Measurements from ENCODE around the gene MIGA2. TPM values are rescaled to one million over a fixed set of nuclear protein-coding genes. Genes with fewer than 3 reads are reported as not detected.

The MIGA2 gene
- total RNA-seq, 1 experiment from 2014 or later = 34.8 TPM

DNA sequence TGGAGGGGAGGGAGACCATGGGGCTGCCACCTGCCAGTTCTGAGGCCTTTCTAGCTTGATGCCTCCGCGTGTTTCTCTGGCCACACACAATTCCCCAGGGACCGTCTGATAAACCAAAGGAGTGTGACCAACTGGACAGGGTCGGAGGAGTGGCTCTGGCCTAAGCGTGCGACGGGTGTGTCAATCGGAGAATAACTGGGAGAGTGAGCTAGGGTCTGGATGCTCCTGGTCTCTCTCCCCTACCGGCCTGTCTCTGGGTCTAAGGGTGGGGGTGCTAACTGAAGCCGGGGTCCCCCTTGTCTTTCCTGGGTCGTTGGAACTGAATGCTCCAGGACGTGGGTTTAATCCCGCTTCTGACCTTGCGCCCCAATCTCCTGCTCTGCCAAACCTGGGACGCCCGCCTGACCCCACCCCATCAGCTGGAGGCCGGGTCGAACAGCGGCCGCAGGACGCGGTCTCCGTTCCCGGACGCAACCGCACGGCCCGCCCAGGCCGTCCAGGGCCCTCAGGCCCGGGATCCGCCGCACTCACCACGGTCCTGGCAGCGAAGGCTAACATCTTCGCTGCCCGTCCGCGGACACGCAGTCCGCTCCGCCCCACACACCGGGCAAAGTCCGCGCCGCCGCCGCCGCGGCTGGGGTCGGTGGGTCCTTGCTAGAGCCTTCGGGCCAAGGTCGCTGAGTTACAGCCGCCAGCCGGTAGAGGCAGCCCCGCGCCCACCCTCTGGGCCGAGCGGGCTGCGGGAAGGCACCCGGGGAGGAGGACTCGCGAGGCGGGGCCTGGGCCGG, 73.7 kb downstream of the MIGA2 start:
- peak overlapping the region; percentile 90 for H3K27ac Mint-ChIP-seq (ENCODE audit: unreplicated experiment)
- peaks cover 23% of the 10 kb centered on the region for H3K4me1 ChIP-seq
- ChIA-PET POLR2A (no interaction called here), CTCF (interaction anchor here (1.3 to 1.6 kb wide), 2 partner anchors 22 to 82 kb away, joined by 3 read pairs; partner anchors contain the start of gene SH3GLB2)
- TF ChIP-seq, protein P1, sequence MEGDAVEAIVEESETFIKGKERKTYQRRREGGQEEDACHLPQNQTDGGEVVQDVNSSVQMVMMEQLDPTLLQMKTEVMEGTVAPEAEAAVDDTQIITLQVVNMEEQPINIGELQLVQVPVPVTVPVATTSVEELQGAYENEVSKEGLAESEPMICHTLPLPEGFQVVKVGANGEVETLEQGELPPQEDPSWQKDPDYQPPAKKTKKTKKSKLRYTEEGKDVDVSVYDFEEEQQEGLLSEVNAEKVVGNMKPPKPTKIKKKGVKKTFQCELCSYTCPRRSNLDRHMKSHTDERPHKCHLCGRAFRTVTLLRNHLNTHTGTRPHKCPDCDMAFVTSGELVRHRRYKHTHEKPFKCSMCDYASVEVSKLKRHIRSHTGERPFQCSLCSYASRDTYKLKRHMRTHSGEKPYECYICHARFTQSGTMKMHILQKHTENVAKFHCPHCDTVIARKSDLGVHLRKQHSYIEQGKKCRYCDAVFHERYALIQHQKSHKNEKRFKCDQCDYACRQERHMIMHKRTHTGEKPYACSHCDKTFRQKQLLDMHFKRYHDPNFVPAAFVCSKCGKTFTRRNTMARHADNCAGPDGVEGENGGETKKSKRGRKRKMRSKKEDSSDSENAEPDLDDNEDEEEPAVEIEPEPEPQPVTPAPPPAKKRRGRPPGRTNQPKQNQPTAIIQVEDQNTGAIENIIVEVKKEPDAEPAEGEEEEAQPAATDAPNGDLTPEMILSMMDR (IDR thresholded peaks at IDR 0.05; ENCODE audit: insufficient read depth in 1 of 2, low read depth in 1 of 2, low read length in 1 of 2, severe bottlenecking in 1 of 2, unreplicated experiment in 1 of 2) = no peak
- peak overlapping the region; percentile 82 for H3K4me3 ChIP-seq (ENCODE audit: low read depth, low read length)
- TSS peak; percentile 37 for BruUV-seq (replicated peaks)
- intact Hi-C loops (cut with micrococcal nuclease; ENCODE audit: unreplicated experiment) = loop anchor here (1.0 kb wide), 1 partner anchor 29 kb away; the partner anchor contains the start of gene DOLPP1
- H3K36me3 Mint-ChIP-seq (ENCODE audit: insufficient read depth, unreplicated experiment) = peaks cover 21% of the 10 kb centered on the region
- DNase-seq = peak; percentile 29 to 55
- H3K4me1 Mint-ChIP-seq (ENCODE audit: low read depth, unreplicated experiment) = peaks cover 31% of the 10 kb centered on the region
- no peaks in the 10 kb centered on the region for H3K9me3 Mint-ChIP-seq (ENCODE audit: unreplicated experiment)
- no peaks in the 10 kb centered on the region for H3K9me3 ChIP-seq
- peak overlapping the region; percentile 88 for H3K4me3 Mint-ChIP-seq (ENCODE audit: unreplicated experiment)
- no peaks in the 10 kb centered on the region for H3K36me3 ChIP-seq (ENCODE audit: control insufficient read depth, insufficient read depth, low read length)
- no peaks in the 10 kb centered on the region for H3K27me3 Mint-ChIP-seq (ENCODE audit: insufficient read depth, unreplicated experiment)
- H3K27me3 ChIP-seq (replicated peaks; ENCODE audit: control insufficient read depth, insufficient read depth, low read length) = no peaks in the 10 kb centered on the region

GRCh38 chr9:129110740-129111527, 74.5 kb downstream of the MIGA2 start, which contains the start of the genes CRAT and PTPA:
Gene CRAT (minus strand): TSS chr9:129110793. CDS start chr9:129110509, 284 bp downstream.
Gene PTPA (plus strand): TSS chr9:129111415. CDS start chr9:129111601, 186 bp downstream.
- intact Hi-C loops (cut with micrococcal nuclease; ENCODE audit: unreplicated experiment) = loop anchor here (1.0 kb wide), 1 partner anchor 30 kb away; the partner anchor contains the start of gene DOLPP1
- H3K4me1 Mint-ChIP-seq (ENCODE audit: low read depth, unreplicated experiment) = peaks cover 36% of the 10 kb centered on the region
- H3K4me3 Mint-ChIP-seq (ENCODE audit: unreplicated experiment) = peak within 1 kb of the TSS; percentile 88
- no peaks in the 10 kb centered on the region for H3K27me3 Mint-ChIP-seq (ENCODE audit: insufficient read depth, unreplicated experiment)
- Histone ChIP-seq H3K36me3 (ENCODE audit: control insufficient read depth, insufficient read depth, low read length) (no peaks in the 10 kb centered on the region), H3K9me3 (no peaks in the 10 kb centered on the region), H3K4me3 (ENCODE audit: low read depth, low read length) (peak within 1 kb of the TSS; percentile 82), H3K4me1 (peaks cover 24% of the 10 kb centered on the region), H3K27me3 (replicated peaks; ENCODE audit: control insufficient read depth, insufficient read depth, low read length) (no peaks in the 10 kb centered on the region)
- peak; percentile 95 to 98 for DNase-seq
- TF ChIP-seq, protein P1 (IDR thresholded peaks at IDR 0.05; ENCODE audit: insufficient read depth in 1 of 2, low read depth in 1 of 2, low read length in 1 of 2, severe bottlenecking in 1 of 2, unreplicated experiment in 1 of 2) = no peak
- BruUV-seq (replicated peaks) = no TSS peak
- no peaks in the 10 kb centered on the region for H3K9me3 Mint-ChIP-seq (ENCODE audit: unreplicated experiment)
- POLR2A ChIA-PET = interaction anchor here (1.1 kb wide), 1 partner anchor 386 kb away, joined by 3 read pairs; no protein-coding TSS in a partner anchor
- H3K36me3 Mint-ChIP-seq (ENCODE audit: insufficient read depth, unreplicated experiment) = peaks cover 21% of the 10 kb centered on the region
- peak within 1 kb of the TSS; percentile 90 for H3K27ac Mint-ChIP-seq (ENCODE audit: unreplicated experiment)
- CTCF ChIA-PET = interaction anchor here (1.3 to 1.6 kb wide), 2 partner anchors 21 to 83 kb away, joined by 3 read pairs; partner anchors contain the start of gene SH3GLB2

All from Caco-2 (cell line).